Epithelial cell of proximal tubule (primary cell): ENCODE data around the gene HOATZ. TPM values are rescaled to one million over a fixed set of nuclear protein-coding genes. Genes with fewer than 3 reads are reported as not detected.

Experiments
- DNase-seq: peaks from one replicate; pipeline ENCODE4 v3.0.0-alpha.2; 2011; ENCODE audit warnings: low read depth
- H3K4me3 ChIP-seq: 2 replicates; pipeline ENCODE4 v1.5.1; 2011; ENCODE audit warnings: low read depth, mild to moderate bottlenecking, low read length
- total RNA-seq: library from RNA; depleted of rRNA; stranded (reverse); fragments of >200 nt; gene quantifications from 2 replicates; pipeline ENCODE4 v1.2.3, GENCODE V29; 2015
- TF ChIP-seq, protein P1 (sequence below): conservative IDR thresholded peaks from 2 replicates; pipeline ENCODE4 v1.5.1; 2012; ENCODE audit warnings: low read depth, mild to moderate bottlenecking, low read length

Gene HOATZ
- total RNA-seq, 1 donor from 2014 or later: not detected

DNA sequence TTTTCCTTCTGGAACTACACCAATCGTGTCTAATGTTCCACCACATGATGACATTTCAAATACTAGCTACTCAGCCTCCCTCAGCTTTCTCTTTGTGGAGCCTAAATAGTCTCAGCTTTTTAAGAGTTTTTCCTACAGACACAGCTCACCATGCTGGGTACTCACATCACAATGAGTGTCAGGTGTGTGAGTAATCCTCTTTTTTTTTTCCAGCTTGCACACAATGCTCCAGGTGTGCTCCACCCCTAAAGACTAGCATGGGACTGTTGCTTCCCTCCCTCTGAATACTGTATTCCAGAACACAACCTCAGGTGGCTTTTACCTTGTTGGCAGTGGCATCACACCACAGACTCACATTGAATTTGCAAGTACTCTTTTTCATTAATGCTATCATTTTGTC lies 14.1 kb upstream of the HOATZ start:
- no peak for DNase-seq
- TF ChIP-seq, protein P1, sequence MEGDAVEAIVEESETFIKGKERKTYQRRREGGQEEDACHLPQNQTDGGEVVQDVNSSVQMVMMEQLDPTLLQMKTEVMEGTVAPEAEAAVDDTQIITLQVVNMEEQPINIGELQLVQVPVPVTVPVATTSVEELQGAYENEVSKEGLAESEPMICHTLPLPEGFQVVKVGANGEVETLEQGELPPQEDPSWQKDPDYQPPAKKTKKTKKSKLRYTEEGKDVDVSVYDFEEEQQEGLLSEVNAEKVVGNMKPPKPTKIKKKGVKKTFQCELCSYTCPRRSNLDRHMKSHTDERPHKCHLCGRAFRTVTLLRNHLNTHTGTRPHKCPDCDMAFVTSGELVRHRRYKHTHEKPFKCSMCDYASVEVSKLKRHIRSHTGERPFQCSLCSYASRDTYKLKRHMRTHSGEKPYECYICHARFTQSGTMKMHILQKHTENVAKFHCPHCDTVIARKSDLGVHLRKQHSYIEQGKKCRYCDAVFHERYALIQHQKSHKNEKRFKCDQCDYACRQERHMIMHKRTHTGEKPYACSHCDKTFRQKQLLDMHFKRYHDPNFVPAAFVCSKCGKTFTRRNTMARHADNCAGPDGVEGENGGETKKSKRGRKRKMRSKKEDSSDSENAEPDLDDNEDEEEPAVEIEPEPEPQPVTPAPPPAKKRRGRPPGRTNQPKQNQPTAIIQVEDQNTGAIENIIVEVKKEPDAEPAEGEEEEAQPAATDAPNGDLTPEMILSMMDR: no peak
- no peak overlapping the region for H3K4me3 ChIP-seq

DNA sequence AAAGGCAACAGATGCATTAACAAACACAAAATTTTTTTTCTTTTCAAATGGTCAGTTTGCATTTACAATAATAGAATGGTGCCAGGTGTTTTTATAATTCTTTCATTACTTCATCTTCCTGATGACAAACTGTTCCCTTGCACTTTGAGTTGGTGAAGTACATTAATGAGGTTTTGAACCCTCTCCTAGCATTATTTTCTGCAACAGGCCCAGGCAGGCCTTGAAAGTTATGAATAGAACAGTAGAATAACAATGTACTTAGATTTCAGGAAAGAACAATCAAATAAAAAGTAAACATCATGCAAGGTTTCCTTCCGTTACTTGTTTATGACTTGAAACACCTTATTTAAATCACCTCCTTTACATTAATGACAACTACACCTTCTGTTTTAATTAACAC lies 12.0 kb upstream of the HOATZ start:
- DNase-seq: no peak
- TF ChIP-seq, protein P1: no peak

DNA sequence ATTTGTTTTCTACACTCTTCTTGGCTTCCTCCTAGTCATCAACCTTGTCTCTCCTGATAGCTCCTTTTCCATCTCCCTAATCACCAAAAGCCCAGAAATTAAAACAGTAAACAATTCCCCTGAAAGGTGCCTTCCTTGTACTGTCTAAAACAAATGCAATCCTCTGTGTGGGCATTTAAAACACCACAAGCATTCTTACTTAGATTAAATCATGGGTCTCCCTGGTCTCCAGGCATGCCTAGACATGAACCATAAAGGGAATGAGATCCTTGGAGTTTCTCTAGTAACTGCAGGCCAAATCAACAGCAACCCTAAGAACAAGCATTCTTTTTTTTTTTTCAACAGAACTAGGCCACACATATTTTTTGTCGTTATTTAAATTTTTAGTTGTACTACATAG lies 4.3 kb upstream of the HOATZ start:
- TF ChIP-seq, protein P1: no peak
- no peak overlapping the region for H3K4me3 ChIP-seq
- DNase-seq: no peak

More for the DNA sequence above, 12.0 kb upstream of the HOATZ start:
- H3K4me3 ChIP-seq: no peak overlapping the region

DNA sequence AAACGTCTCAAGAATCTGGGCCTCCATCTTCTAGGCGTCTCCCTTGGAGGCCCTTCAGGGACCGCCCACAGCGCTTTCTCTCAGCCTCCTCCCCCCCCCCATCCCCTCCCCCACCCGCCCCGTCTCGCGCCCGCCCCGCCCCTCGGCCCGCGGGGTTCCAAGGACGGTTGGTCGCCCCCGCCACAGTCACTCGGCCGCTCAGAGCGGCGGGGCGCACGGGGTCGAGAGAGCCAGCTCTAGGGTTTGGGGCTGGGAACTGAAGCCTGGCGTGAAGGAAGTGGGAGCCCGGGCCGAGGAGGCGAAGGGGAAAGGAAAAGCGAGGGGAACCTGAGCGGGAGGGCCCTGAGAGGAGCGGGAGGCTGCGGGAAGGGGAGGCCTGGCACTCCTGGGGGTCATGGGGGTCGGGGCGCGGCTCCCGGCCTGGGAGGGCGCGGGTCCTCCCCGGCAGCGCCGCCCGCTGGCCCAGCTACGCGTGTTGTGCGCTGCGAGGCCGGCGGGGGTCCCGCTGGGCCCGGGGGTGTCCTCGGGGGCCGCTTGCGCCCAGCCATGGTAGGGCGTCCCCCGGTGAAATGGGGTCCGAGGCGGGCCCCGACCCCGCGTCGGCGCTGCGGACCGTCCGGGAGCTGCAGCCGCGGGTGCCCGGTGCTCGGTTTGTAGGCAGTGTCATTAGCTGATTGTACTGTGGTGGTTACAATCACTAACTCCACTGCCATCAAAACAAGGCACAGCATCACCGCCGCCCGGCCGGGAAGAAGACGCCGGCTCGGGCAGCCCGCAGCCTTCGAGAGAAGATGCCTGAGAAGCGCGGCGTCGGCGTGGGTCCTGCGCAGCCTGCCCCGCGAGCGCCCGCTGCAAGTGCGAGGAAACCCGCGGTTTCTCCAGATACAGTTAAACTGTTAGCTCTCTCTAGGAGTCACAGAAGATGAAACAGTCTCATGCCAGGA lies 2.0 kb upstream of the HOATZ start, which contains the start of gene BTG4:
TSS of gene BTG4 (minus strand) at position 91 of the 944 bp plus-strand sequence. CDS start 13,610 bp downstream, outside the sequence.
- DNase-seq: no peak
- TF ChIP-seq, protein P1: peak; percentile 16
- peak within 1 kb of the TSS; percentile 48 for H3K4me3 ChIP-seq

DNA sequence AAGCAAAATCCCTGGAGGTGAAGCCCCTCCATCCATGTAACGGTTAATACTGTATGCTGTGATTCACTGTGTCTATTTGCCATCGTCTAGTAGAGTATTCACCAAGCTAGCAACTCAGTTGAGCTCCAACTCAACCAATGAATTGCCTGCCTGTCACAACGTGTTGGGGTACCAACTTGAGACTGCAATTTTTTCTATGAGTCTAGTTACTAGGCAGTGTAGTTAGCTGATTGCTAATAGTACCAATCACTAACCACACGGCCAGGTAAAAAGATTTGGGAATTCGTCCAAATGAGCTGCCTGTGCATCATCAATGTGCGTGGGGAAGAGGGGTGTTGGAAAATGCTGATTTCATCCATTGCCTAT lies 1.4 kb upstream of the HOATZ start:
- TF ChIP-seq, protein P1: no peak
- peak overlapping the region; percentile 48 for H3K4me3 ChIP-seq
- DNase-seq: no peak

DNA sequence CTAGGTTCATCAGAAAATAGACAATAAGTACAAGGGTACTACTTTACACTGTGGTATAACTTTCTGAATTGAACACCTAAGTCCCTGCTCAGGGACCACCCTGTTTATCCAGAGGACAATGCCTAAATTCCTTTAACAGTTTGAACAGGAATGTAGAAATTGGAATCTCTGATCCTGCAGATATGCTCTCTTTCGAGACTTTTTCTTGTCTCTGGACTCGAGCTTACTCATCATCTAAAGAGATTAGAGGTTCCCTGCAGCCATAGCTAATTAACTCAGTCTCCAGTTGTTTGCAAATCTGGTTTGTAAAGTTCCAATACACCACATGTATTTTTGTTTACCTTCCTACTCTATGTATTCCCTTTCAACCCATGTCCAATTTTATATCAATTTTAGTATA lies 1.0 kb downstream of the HOATZ start:
- no peak overlapping the region for H3K4me3 ChIP-seq
- TF ChIP-seq, protein P1: no peak
- DNase-seq: no peak
